HEK293 (cell line): Measurements from ENCODE around the gene CIRBP.

Experiments
- BCL11A ChIP-seq: fragments of 450-650 bp; formaldehyde crosslinking; IDR thresholded peaks from 2 replicates; pipeline ENCODE4 v1.5.1; 2016; ENCODE audit warnings: low read depth, missing biosample characterization, missing genetic modification characterization
- BCL11B ChIP-seq: fragments of 450-650 bp; formaldehyde crosslinking; IDR thresholded peaks from 2 replicates; pipeline ENCODE4 v1.5.1; 2016; ENCODE audit warnings: low read depth, missing biosample characterization, missing genetic modification characterization
- EGR2 ChIP-seq: fragments of 450-650 bp; formaldehyde crosslinking; IDR thresholded peaks from 2 replicates; pipeline ENCODE4 v1.5.1; 2016; ENCODE audit warnings: low read depth, missing biosample characterization, missing genetic modification characterization
- GLI4 ChIP-seq: fragments of 450-650 bp; formaldehyde crosslinking; IDR thresholded peaks from 2 replicates; pipeline ENCODE4 v1.5.1; 2016; ENCODE audit warnings: missing biosample characterization, missing genetic modification characterization
- GLIS1 ChIP-seq: fragments of 450-650 bp; formaldehyde crosslinking; IDR thresholded peaks from 2 replicates; pipeline ENCODE4 v1.5.1; 2016; ENCODE audit warnings: missing biosample characterization, missing genetic modification characterization
- KLF1 ChIP-seq: fragments of 450-650 bp; formaldehyde crosslinking; IDR thresholded peaks from 2 replicates; pipeline ENCODE4 v1.5.1; 2016; ENCODE audit warnings: missing biosample characterization, missing genetic modification characterization
- KLF10 ChIP-seq: fragments of 450-650 bp; IDR thresholded peaks from 2 replicates; pipeline ENCODE4 v1.5.1; 2018; ENCODE audit warnings: missing biosample characterization, mild to moderate bottlenecking, missing genetic modification characterization
- KLF8 ChIP-seq: fragments of 450-650 bp; formaldehyde crosslinking; IDR thresholded peaks from 2 replicates; pipeline ENCODE4 v1.5.1; 2016; ENCODE audit warnings: missing biosample characterization, missing genetic modification characterization
- SP7 ChIP-seq: fragments of 450-650 bp; formaldehyde crosslinking; IDR thresholded peaks from 2 replicates; pipeline ENCODE4 v1.5.1; 2016; ENCODE audit warnings: missing biosample characterization, missing genetic modification characterization
- ZBTB20 ChIP-seq: fragments of 450-650 bp; formaldehyde crosslinking; IDR thresholded peaks from 2 replicates; pipeline ENCODE4 v1.5.1; 2016; ENCODE audit warnings: missing biosample characterization, missing genetic modification characterization
- ZBTB48 ChIP-seq: fragments of 450-650 bp; formaldehyde crosslinking; IDR thresholded peaks from 2 replicates; pipeline ENCODE4 v1.5.1; 2016; ENCODE audit warnings: missing biosample characterization, missing genetic modification characterization
- ZEB2 ChIP-seq: fragments of 450-650 bp; formaldehyde crosslinking; IDR thresholded peaks from 2 replicates; pipeline ENCODE4 v1.5.1; 2016; ENCODE audit warnings: missing biosample characterization, missing genetic modification characterization
- ZFHX2 ChIP-seq: fragments of 450-650 bp; formaldehyde crosslinking; conservative IDR thresholded peaks from 2 replicates; pipeline ENCODE4 v1.5.1; 2016; ENCODE audit warnings: missing biosample characterization, missing genetic modification characterization
- ZFP37 ChIP-seq: fragments of 450-650 bp; formaldehyde crosslinking; IDR thresholded peaks from 2 replicates; pipeline ENCODE4 v1.5.1; 2016; ENCODE audit warnings: missing biosample characterization, missing genetic modification characterization
- ZNF214 ChIP-seq: fragments of 450-650 bp; formaldehyde crosslinking; IDR thresholded peaks from 2 replicates; pipeline ENCODE4 v1.5.1; 2017; ENCODE audit warnings: missing biosample characterization, mild to moderate bottlenecking, missing genetic modification characterization, borderline replicate concordance
- ZNF335 ChIP-seq: fragments of 450-650 bp; formaldehyde crosslinking; conservative IDR thresholded peaks from 2 replicates; pipeline ENCODE4 v1.5.1; 2016; ENCODE audit warnings: missing biosample characterization, missing genetic modification characterization
- ZNF366 ChIP-seq: fragments of 450-650 bp; formaldehyde crosslinking; conservative IDR thresholded peaks from 2 replicates; pipeline ENCODE4 v1.5.1; 2016; ENCODE audit warnings: missing biosample characterization, missing genetic modification characterization
- ZNF561 ChIP-seq: fragments of 450-650 bp; IDR thresholded peaks from 2 replicates; pipeline ENCODE4 v1.5.1; 2018; ENCODE audit warnings: missing biosample characterization, missing genetic modification characterization, borderline replicate concordance
- ZNF600 ChIP-seq: fragments of 450-650 bp; formaldehyde crosslinking; IDR thresholded peaks from 2 replicates; pipeline ENCODE4 v1.5.1; 2016; ENCODE audit warnings: missing biosample characterization, missing genetic modification characterization
- ZNF629 ChIP-seq: fragments of 450-650 bp; formaldehyde crosslinking; IDR thresholded peaks from 2 replicates; pipeline ENCODE4 v1.5.1; 2017; ENCODE audit warnings: missing biosample characterization, missing genetic modification characterization
- ZNF670 ChIP-seq: fragments of 450-650 bp; formaldehyde crosslinking; IDR thresholded peaks from 2 replicates; pipeline ENCODE4 v1.5.1; 2016; ENCODE audit warnings: missing biosample characterization, missing genetic modification characterization, low read depth
- ZNF707 ChIP-seq: fragments of 450-650 bp; formaldehyde crosslinking; IDR thresholded peaks from 2 replicates; pipeline ENCODE4 v1.5.1; 2016; ENCODE audit warnings: missing biosample characterization, missing genetic modification characterization
- ZNF791 ChIP-seq: fragments of 450-650 bp; formaldehyde crosslinking; IDR thresholded peaks from 2 replicates; pipeline ENCODE4 v1.5.1; 2016; ENCODE audit warnings: missing biosample characterization, missing genetic modification characterization
- TF ChIP-seq, protein P1 (sequence below): fragments of 450-650 bp; formaldehyde crosslinking; IDR thresholded peaks from 2 replicates; pipeline ENCODE4 v1.5.1; 2016; ENCODE audit warnings: missing biosample characterization, missing genetic modification characterization, borderline replicate concordance
- TF ChIP-seq, protein P2 (sequence below): fragments of 450-650 bp; formaldehyde crosslinking; IDR thresholded peaks from 2 replicates; pipeline ENCODE4 v1.5.1; 2016; ENCODE audit warnings: missing biosample characterization, missing genetic modification characterization
- TF ChIP-seq, protein P3 (sequence below): fragments of 450-650 bp; formaldehyde crosslinking; IDR thresholded peaks from 2 replicates; pipeline ENCODE4 v1.5.1; 2017; ENCODE audit warnings: missing biosample characterization, missing genetic modification characterization
- TF ChIP-seq, protein P4 (sequence below): fragments of 450-650 bp; formaldehyde crosslinking; IDR thresholded peaks from 2 replicates; pipeline ENCODE4 v1.5.1; 2017; ENCODE audit warnings: missing biosample characterization, missing genetic modification characterization
- TF ChIP-seq, protein P5 (sequence below): fragments of 450-650 bp; formaldehyde crosslinking; IDR thresholded peaks from 2 replicates; pipeline ENCODE4 v1.5.1; 2016; ENCODE audit warnings: missing biosample characterization, missing genetic modification characterization
- TF ChIP-seq, protein P6 (sequence below): fragments of 450-650 bp; formaldehyde crosslinking; IDR thresholded peaks from 2 replicates; pipeline ENCODE4 v1.5.1; 2016; ENCODE audit warnings: missing biosample characterization, missing genetic modification characterization

CIRBP gene

DNA sequence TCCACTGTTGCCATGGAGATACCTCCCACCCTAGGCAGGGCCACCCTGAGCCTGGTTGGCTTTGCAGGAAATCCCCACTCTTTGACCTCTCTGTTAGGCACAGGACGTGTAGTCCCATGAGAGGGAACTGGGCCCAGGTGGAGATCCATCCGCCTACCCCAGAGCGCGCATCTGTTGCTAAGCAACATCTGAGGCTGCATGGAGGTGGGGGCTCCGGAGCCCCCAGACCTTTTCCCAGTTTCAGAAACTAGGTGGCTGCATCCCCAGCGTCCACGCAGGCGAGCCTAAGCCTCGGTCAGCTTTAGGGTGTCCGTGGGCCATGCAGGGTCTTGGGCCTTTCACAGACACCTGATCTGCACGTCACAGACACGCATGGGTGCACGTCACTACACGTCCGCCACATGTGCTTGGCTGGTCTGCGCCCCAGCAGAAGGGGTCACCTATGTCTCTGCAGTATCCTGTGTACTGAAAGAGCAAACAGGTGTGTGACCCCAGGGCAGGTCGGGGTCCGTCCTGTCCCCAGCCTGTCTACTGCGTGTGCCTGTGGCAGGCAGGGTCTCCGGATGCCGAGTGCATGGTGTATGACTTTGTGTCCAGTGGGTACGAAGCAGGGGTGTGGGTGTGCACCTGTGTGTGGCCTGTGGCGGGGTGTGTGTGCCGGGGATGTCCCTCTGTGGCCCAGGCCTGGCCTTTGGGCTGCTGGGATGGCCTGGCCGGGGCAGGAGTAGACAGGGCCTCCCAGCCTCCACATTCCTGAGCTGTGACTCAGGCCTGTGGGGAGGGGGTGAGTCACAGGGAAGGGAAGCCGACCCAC lies 4.1 kb upstream of the CIRBP start (continued):
- TF ChIP-seq, protein P1, sequence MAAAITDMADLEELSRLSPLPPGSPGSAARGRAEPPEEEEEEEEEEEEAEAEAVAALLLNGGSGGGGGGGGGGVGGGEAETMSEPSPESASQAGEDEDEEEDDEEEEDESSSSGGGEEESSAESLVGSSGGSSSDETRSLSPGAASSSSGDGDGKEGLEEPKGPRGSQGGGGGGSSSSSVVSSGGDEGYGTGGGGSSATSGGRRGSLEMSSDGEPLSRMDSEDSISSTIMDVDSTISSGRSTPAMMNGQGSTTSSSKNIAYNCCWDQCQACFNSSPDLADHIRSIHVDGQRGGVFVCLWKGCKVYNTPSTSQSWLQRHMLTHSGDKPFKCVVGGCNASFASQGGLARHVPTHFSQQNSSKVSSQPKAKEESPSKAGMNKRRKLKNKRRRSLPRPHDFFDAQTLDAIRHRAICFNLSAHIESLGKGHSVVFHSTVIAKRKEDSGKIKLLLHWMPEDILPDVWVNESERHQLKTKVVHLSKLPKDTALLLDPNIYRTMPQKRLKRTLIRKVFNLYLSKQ (tag by site-specific recombination), result 0 out of 2 replicates have a peak, but pooled peaks have one; percentile 10
- TF ChIP-seq ZEB2 (tag by site-specific recombination) (peak; percentile 73; the same call in 1 of the 2 replicates), GLIS1 (tag by site-specific recombination) (peak; percentile 76), EGR2 (tag by site-specific recombination) (no peak), ZNF561 (tag by site-specific recombination) (no peak), ZNF629 (tag by site-specific recombination) (peak; percentile 33), KLF10 (peak; percentile 24; the same call in 1 of the 2 replicates), ZNF670 (tag by site-specific recombination) (no peak), KLF1 (tag by site-specific recombination) (0 out of 2 replicates have a peak, but pooled peaks have one; percentile 20), ZNF366 (no peak), ZFHX2 (tag by site-specific recombination) (peak; percentile 50), ZNF791 (tag by site-specific recombination) (no peak), ZNF335 (tag by site-specific recombination) (peak; percentile 99), ZNF214 (no peak), ZNF707 (tag by site-specific recombination) (0 out of 2 replicates have a peak, but pooled peaks have one; percentile 35), SP7 (tag by site-specific recombination) (peak; percentile 72), ZBTB48 (peak; percentile 18; the same call in 1 of the 2 replicates), BCL11A (tag by site-specific recombination) (peak; percentile 92), GLI4 (peak; percentile 58; the same call in 1 of the 2 replicates), KLF8 (tag by site-specific recombination) (peak; percentile 87), ZBTB20 (no peak), ZFP37 (tag by site-specific recombination) (no peak), ZNF600 (tag by site-specific recombination) (peak; percentile 90), BCL11B (tag by site-specific recombination) (peak; percentile 86; the same call in 1 of the 2 replicates)
- TF ChIP-seq, protein P2, sequence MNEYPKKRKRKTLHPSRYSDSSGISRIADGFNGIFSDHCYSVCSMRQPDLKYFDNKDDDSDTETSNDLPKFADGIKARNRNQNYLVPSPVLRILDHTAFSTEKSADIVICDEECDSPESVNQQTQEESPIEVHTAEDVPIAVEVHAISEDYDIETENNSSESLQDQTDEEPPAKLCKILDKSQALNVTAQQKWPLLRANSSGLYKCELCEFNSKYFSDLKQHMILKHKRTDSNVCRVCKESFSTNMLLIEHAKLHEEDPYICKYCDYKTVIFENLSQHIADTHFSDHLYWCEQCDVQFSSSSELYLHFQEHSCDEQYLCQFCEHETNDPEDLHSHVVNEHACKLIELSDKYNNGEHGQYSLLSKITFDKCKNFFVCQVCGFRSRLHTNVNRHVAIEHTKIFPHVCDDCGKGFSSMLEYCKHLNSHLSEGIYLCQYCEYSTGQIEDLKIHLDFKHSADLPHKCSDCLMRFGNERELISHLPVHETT (tag by site-specific recombination), result 0 out of 2 replicates have a peak, but pooled peaks have one; percentile 44
- TF ChIP-seq, protein P3, sequence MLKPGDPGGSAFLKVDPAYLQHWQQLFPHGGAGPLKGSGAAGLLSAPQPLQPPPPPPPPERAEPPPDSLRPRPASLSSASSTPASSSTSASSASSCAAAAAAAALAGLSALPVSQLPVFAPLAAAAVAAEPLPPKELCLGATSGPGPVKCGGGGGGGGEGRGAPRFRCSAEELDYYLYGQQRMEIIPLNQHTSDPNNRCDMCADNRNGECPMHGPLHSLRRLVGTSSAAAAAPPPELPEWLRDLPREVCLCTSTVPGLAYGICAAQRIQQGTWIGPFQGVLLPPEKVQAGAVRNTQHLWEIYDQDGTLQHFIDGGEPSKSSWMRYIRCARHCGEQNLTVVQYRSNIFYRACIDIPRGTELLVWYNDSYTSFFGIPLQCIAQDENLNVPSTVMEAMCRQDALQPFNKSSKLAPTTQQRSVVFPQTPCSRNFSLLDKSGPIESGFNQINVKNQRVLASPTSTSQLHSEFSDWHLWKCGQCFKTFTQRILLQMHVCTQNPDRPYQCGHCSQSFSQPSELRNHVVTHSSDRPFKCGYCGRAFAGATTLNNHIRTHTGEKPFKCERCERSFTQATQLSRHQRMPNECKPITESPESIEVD, result no peak
- TF ChIP-seq, protein P4, sequence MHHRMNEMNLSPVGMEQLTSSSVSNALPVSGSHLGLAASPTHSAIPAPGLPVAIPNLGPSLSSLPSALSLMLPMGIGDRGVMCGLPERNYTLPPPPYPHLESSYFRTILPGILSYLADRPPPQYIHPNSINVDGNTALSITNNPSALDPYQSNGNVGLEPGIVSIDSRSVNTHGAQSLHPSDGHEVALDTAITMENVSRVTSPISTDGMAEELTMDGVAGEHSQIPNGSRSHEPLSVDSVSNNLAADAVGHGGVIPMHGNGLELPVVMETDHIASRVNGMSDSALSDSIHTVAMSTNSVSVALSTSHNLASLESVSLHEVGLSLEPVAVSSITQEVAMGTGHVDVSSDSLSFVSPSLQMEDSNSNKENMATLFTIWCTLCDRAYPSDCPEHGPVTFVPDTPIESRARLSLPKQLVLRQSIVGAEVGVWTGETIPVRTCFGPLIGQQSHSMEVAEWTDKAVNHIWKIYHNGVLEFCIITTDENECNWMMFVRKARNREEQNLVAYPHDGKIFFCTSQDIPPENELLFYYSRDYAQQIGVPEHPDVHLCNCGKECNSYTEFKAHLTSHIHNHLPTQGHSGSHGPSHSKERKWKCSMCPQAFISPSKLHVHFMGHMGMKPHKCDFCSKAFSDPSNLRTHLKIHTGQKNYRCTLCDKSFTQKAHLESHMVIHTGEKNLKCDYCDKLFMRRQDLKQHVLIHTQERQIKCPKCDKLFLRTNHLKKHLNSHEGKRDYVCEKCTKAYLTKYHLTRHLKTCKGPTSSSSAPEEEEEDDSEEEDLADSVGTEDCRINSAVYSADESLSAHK (tag by site-specific recombination), result no peak
- TF ChIP-seq, protein P5, sequence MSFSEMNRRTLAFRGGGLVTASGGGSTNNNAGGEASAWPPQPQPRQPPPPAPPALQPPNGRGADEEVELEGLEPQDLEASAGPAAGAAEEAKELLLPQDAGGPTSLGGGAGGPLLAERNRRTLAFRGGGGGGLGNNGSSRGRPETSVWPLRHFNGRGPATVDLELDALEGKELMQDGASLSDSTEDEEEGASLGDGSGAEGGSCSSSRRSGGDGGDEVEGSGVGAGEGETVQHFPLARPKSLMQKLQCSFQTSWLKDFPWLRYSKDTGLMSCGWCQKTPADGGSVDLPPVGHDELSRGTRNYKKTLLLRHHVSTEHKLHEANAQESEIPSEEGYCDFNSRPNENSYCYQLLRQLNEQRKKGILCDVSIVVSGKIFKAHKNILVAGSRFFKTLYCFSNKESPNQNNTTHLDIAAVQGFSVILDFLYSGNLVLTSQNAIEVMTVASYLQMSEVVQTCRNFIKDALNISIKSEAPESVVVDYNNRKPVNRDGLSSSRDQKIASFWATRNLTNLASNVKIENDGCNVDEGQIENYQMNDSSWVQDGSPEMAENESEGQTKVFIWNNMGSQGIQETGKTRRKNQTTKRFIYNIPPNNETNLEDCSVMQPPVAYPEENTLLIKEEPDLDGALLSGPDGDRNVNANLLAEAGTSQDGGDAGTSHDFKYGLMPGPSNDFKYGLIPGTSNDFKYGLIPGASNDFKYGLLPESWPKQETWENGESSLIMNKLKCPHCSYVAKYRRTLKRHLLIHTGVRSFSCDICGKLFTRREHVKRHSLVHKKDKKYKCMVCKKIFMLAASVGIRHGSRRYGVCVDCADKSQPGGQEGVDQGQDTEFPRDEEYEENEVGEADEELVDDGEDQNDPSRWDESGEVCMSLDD (tag by site-specific recombination), result peak; percentile 77
- TF ChIP-seq, protein P6, sequence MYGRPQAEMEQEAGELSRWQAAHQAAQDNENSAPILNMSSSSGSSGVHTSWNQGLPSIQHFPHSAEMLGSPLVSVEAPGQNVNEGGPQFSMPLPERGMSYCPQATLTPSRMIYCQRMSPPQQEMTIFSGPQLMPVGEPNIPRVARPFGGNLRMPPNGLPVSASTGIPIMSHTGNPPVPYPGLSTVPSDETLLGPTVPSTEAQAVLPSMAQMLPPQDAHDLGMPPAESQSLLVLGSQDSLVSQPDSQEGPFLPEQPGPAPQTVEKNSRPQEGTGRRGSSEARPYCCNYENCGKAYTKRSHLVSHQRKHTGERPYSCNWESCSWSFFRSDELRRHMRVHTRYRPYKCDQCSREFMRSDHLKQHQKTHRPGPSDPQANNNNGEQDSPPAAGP (tag by site-specific recombination), result peak; percentile 77
